ENCODE measurements around the gene HOXA6.

DNA sequence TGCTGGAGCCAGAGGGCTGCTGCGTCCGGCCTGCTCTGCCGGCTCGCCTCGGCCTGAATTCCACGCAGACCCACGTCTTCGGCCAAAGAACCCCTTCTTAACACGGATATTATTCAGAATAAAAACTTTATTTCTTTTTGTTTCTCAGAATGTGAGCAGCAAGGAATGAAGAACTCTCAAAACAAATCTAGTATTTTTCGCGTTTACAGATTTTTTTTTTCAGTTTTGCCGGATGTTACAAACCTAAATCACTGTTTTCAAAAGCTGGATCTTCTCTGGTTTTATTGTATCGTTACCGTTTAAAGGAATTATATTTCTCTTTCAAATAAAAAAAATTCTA is 40.7 kb downstream of the HOXA6 start:
- no peak for TF ChIP-seq EZH2 (IDR thresholded peaks at IDR 0.05; ENCODE audit: low read length, missing control alignments)
- TF ChIP-seq, protein P1, sequence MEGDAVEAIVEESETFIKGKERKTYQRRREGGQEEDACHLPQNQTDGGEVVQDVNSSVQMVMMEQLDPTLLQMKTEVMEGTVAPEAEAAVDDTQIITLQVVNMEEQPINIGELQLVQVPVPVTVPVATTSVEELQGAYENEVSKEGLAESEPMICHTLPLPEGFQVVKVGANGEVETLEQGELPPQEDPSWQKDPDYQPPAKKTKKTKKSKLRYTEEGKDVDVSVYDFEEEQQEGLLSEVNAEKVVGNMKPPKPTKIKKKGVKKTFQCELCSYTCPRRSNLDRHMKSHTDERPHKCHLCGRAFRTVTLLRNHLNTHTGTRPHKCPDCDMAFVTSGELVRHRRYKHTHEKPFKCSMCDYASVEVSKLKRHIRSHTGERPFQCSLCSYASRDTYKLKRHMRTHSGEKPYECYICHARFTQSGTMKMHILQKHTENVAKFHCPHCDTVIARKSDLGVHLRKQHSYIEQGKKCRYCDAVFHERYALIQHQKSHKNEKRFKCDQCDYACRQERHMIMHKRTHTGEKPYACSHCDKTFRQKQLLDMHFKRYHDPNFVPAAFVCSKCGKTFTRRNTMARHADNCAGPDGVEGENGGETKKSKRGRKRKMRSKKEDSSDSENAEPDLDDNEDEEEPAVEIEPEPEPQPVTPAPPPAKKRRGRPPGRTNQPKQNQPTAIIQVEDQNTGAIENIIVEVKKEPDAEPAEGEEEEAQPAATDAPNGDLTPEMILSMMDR (conservative IDR thresholded peaks at IDR 0.05 in 1 of 2, IDR thresholded peaks at IDR 0.05 in 1 of 2; ENCODE audit: low read depth in 1 of 2, low read length in 2 of 2), result no peak
